Measurements from ENCODE around the gene RAD51AP1. TPM values are rescaled to one million over a fixed set of nuclear protein-coding genes. Genes with fewer than 3 reads are reported as not detected.
A peak's percentile ranks its signal among the peaks of the same experiment; 100 is the strongest.

RAD51AP1 gene
- 0.84 TPM for total RNA-seq
- long read RNA-seq, partial matches to known transcripts = 0 of 2 reads
- long read RNA-seq, other reads (novel, unspliced or antisense) = 0 of 2 reads

GRCh38 chr12:4538207-4539160 lies at the start of gene RAD51AP1:
RAD51AP1 (plus strand) TSS chr12:4538890; CDS start chr12:4538940, 50 bp downstream.
- Histone ChIP-seq H3K27me3 (no peaks in the 10 kb centered on the region), H3K9me3 (no peaks in the 10 kb centered on the region), H3K36me3 (peaks cover 17% of the 10 kb centered on the region), H3K27ac (peak within 1 kb of the TSS; percentile 96), H3K4me1 (peaks cover 16% of the 10 kb centered on the region), H3K4me3 (peak within 1 kb of the TSS; percentile 68)
- intact Hi-C loops (cut with DNase I) = no loop called here
- ATAC-seq (peak; percentile 100), DNase-seq (peak; percentile 97)
- TF ChIP-seq, protein P1, sequence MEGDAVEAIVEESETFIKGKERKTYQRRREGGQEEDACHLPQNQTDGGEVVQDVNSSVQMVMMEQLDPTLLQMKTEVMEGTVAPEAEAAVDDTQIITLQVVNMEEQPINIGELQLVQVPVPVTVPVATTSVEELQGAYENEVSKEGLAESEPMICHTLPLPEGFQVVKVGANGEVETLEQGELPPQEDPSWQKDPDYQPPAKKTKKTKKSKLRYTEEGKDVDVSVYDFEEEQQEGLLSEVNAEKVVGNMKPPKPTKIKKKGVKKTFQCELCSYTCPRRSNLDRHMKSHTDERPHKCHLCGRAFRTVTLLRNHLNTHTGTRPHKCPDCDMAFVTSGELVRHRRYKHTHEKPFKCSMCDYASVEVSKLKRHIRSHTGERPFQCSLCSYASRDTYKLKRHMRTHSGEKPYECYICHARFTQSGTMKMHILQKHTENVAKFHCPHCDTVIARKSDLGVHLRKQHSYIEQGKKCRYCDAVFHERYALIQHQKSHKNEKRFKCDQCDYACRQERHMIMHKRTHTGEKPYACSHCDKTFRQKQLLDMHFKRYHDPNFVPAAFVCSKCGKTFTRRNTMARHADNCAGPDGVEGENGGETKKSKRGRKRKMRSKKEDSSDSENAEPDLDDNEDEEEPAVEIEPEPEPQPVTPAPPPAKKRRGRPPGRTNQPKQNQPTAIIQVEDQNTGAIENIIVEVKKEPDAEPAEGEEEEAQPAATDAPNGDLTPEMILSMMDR (IDR thresholded peaks at IDR 0.05) = no peak

DNA sequence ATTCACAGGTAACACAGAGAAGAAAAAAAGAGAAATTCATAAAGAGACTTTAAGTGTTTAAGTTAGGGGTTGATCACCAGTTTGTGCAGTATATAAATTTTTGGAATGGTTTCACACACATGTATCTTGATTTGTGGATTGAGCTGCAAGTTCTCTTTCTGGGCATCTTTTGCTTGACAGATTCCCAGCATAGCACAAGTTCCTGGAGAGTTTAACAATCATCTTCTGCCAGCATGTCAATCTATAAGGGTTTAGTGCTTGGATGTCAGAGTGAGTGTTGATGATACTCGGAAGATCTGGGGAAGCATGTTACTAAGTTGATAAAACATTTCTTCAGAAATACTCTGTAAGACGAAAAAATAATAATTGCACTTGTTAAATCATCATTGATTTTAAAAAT lies 49.1 kb upstream of the RAD51AP1 start:
- intact Hi-C loops (cut with DNase I) = no loop called here
- Histone ChIP-seq H3K36me3 (peaks cover 43% of the 10 kb centered on the region), H3K4me1 (no peaks in the 10 kb centered on the region), H3K9me3 (no peaks in the 10 kb centered on the region), H3K27ac (no peak overlapping the region), H3K4me3 (no peak overlapping the region), H3K27me3 (no peaks in the 10 kb centered on the region)
- DNase-seq (no peak), ATAC-seq (no peak)
- TF ChIP-seq, protein P1 (IDR thresholded peaks at IDR 0.05) = no peak

GRCh38 chr12:4490973-4491372 lies 47.7 kb upstream of the RAD51AP1 start:
- Histone ChIP-seq H3K9me3 (no peaks in the 10 kb centered on the region), H3K4me1 (no peaks in the 10 kb centered on the region), H3K4me3 (no peak overlapping the region), H3K27me3 (no peaks in the 10 kb centered on the region), H3K27ac (no peak overlapping the region), H3K36me3 (peaks cover 55% of the 10 kb centered on the region)
- TF ChIP-seq, protein P1 (IDR thresholded peaks at IDR 0.05) = no peak
- DNase-seq = no peak
- no peak for ATAC-seq
- intact Hi-C loops (cut with DNase I) = no loop called here

DNA sequence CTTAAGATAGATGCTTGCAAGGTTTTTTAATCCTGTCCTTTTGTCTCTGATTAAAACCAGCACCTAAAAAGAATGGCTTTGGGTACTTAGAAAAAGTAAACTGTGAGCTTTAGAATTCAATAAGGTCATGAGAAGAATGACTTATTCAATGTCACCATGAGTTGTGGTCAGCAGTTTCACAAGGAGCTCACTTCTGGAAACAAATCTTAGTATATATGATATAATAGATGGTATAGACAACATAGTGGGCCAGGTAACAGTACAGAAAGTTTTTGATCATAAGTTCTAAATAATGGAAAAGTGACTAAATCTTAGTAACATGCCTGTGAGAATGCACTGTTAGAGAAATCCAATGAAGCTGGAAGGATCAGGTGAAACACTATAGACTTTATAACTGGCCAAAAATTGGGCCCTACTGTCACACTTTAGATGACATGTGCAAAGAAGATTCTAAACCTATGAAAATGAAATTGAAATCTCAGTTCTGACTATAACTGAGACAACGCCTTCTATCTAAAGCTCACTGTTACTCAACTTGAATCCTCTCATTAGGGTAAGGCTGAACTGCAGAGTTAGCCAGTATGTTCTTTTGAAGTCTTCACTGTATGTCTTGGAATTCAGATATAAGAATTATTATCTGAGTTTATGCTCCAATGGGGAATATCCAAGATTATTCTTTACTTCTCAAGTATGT lies 42.4 kb upstream of the RAD51AP1 start:
- Histone ChIP-seq H3K27ac (no peak overlapping the region), H3K27me3 (no peaks in the 10 kb centered on the region), H3K4me3 (no peak overlapping the region), H3K9me3 (no peaks in the 10 kb centered on the region), H3K4me1 (no peaks in the 10 kb centered on the region), H3K36me3 (peaks cover 56% of the 10 kb centered on the region)
- intact Hi-C loops (cut with DNase I) = no loop called here
- no peak for ATAC-seq
- no peak for DNase-seq
- TF ChIP-seq, protein P1 (IDR thresholded peaks at IDR 0.05) = no peak

DNA sequence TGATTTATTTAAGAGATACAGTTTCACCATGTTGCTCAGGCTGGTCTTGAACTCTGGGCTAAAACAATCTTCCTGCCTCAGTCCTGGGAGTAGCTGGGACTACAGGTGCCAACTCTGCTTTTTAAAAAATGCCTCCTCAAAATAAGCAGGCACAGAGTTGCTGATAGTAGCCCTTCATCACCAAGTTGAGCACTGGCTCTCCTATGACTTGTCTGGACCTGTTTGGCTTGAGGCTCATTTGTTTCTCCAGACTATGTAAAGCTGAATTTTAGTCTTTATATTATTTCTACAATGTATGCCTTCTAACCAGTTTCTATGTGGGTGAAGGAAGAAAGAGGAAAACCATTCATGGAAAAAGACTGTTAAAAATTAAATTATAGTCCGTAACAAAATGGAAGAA lies 39.5 kb upstream of the RAD51AP1 start:
- ATAC-seq (no peak), DNase-seq (no peak)
- Histone ChIP-seq H3K9me3 (no peaks in the 10 kb centered on the region), H3K4me3 (no peak overlapping the region), H3K27me3 (no peaks in the 10 kb centered on the region), H3K27ac (no peak overlapping the region), H3K36me3 (peaks cover 80% of the 10 kb centered on the region), H3K4me1 (no peaks in the 10 kb centered on the region)
- intact Hi-C loops (cut with DNase I) = no loop called here
- TF ChIP-seq, protein P1 (IDR thresholded peaks at IDR 0.05) = no peak

All from upper lobe of right lung (tissue), 1 donor.